GM23338 (cell line): ENCODE data around the gene PUS1. TPM values are rescaled to one million over a fixed set of nuclear protein-coding genes. Genes with fewer than 3 reads are reported as not detected.

Source experiments
- ATAC-seq: fragments of 200-7000 bp; cut with Tn5 transposase; 3 replicates; pipeline ENCODE4 v1.9.1; 2020
- DNase-seq: peaks from one replicate; pipeline ENCODE4 v3.0.0-alpha.2; 2015; ENCODE audit warnings: low spot score
- H2AFZ ChIP-seq: fragments of 200-600 bp; sonication (generic); 2 replicates; pipeline ENCODE4 v1.8.0; 2016; ENCODE audit warnings: antibody characterized with exemption, mild to moderate bottlenecking, moderate library complexity
- H3F3A ChIP-seq: fragments of 200-600 bp; sonication (generic); replicated peaks from 2 replicates; pipeline ENCODE4 v1.8.0; 2017; ENCODE audit warnings: antibody characterized with exemption, mixed run types, low read depth
- H3K27ac ChIP-seq: fragments of 200-600 bp; sonication (generic); 2 replicates; pipeline ENCODE4 v1.6.1; 2016; ENCODE audit warnings: low read depth
- H3K27me3 ChIP-seq: fragments of 200-600 bp; sonication (generic); 2 replicates; pipeline ENCODE4 v1.8.0; 2016; ENCODE audit warnings: mild to moderate bottlenecking, mixed run types, moderate library complexity; ENCODE audit not compliant: insufficient read depth
- H3K36me3 ChIP-seq: fragments of 200-600 bp; sonication (generic); 2 replicates; pipeline ENCODE4 v1.8.0; 2016; ENCODE audit warnings: mild to moderate bottlenecking; ENCODE audit not compliant: insufficient read depth
- H3K4me1 ChIP-seq: fragments of 200-600 bp; sonication (generic); 2 replicates; pipeline ENCODE4 v1.8.0; 2016; ENCODE audit warnings: mild to moderate bottlenecking, moderate library complexity; ENCODE audit not compliant: insufficient read depth
- H3K4me2 ChIP-seq: fragments of 200-600 bp; sonication (generic); 2 replicates; pipeline ENCODE4 v1.7.1; 2017; ENCODE audit warnings: mixed run types
- H3K4me3 ChIP-seq: fragments of 200-600 bp; sonication (generic); 2 replicates; pipeline ENCODE4 v1.6.1; 2016; ENCODE audit warnings: mixed run types
- H3K79me2 ChIP-seq: fragments of 200-600 bp; sonication (generic); replicated peaks from 2 replicates; pipeline ENCODE4 v1.8.0; 2017; ENCODE audit warnings: mild to moderate bottlenecking; ENCODE audit not compliant: insufficient read depth
- H3K9me2 ChIP-seq: fragments of 200-600 bp; sonication (generic); 2 replicates; pipeline ENCODE4 v1.8.0; 2017; ENCODE audit not compliant: insufficient read depth
- H4K20me1 ChIP-seq: fragments of 200-600 bp; sonication (generic); replicated peaks from 2 replicates; pipeline ENCODE4 v1.8.0; 2017; ENCODE audit warnings: mild to moderate bottlenecking; ENCODE audit not compliant: insufficient read depth
- H3K27ac Mint-ChIP-seq: 2 replicates; pipeline ENCODE4 v1.8.0; 2020; ENCODE audit warnings: inconsistent platforms, mild to moderate bottlenecking, moderate library complexity, mixed read lengths
- H3K27me3 Mint-ChIP-seq: 3 replicates; pipeline ENCODE4 v1.8.0; 2022; ENCODE audit warnings: low read depth, mild to moderate bottlenecking, moderate library complexity, mixed read lengths, inconsistent platforms; ENCODE audit not compliant: insufficient read depth, poor library complexity
- H3K36me3 Mint-ChIP-seq: 3 replicates; pipeline ENCODE4 v1.8.0; 2021; ENCODE audit warnings: low read depth, mild to moderate bottlenecking, inconsistent platforms, moderate library complexity, mixed read lengths
- H3K4me1 Mint-ChIP-seq: 3 replicates; pipeline ENCODE4 v1.8.0; 2020; ENCODE audit warnings: mild to moderate bottlenecking, inconsistent platforms, mixed read lengths
- H3K4me3 Mint-ChIP-seq: 3 replicates; pipeline ENCODE4 v1.8.0; 2021; ENCODE audit warnings: moderate library complexity, mild to moderate bottlenecking, inconsistent platforms, mixed read lengths
- H3K9me3 Mint-ChIP-seq: 3 replicates; pipeline ENCODE4 v1.8.0; 2020; ENCODE audit warnings: moderate library complexity, mild to moderate bottlenecking, inconsistent platforms, mixed read lengths
- CREB1 ChIP-seq: fragments of 250-450 bp; sonication (Bioruptor Pico); IDR thresholded peaks from 2 replicates; pipeline ENCODE4 v1.5.0; 2020; ENCODE audit warnings: low read depth, mild to moderate bottlenecking, moderate library complexity
- EZH2 ChIP-seq: fragments of 200-600 bp; sonication (generic); IDR thresholded peaks from one replicate; pipeline ENCODE4 v1.8.0; 2017; ENCODE audit warnings: antibody characterized with exemption, mild to moderate bottlenecking, low read depth; ENCODE audit not compliant: unreplicated experiment
- EZH2phosphoT487 ChIP-seq: fragments of 200-600 bp; sonication (generic); IDR thresholded peaks from one replicate; pipeline ENCODE4 v1.8.1; 2018; ENCODE audit warnings: antibody characterized with exemption; ENCODE audit not compliant: unreplicated experiment
- JUNB ChIP-seq: IDR thresholded peaks from one replicate; pipeline ENCODE4 v1.6.1; 2016; ENCODE audit warnings: antibody characterized with exemption; ENCODE audit not compliant: unreplicated experiment
- NANOG ChIP-seq: IDR thresholded peaks from 2 replicates; pipeline ENCODE4 v1.6.1; 2016; ENCODE audit warnings: antibody characterized with exemption, borderline replicate concordance
- POLR2AphosphoS5 ChIP-seq: IDR thresholded peaks from 2 replicates; pipeline ENCODE4 v1.6.1; 2016; ENCODE audit warnings: antibody characterized with exemption, low read depth
- STAT1 ChIP-seq: IDR thresholded peaks from one replicate; pipeline ENCODE4 v1.6.1; 2016; ENCODE audit warnings: antibody characterized with exemption; ENCODE audit not compliant: unreplicated experiment
- ZNF114 ChIP-seq: fragments of 250-450 bp; sonication (Bioruptor Pico); IDR thresholded peaks from 2 replicates; pipeline ENCODE4 v1.5.0; 2020; ENCODE audit warnings: mild to moderate bottlenecking, moderate library complexity
- ZNF331 ChIP-seq: fragments of 250-450 bp; sonication (Bioruptor Pico); IDR thresholded peaks from 2 replicates; pipeline ENCODE4 v1.5.0; 2020; ENCODE audit warnings: low read depth, mild to moderate bottlenecking, moderate library complexity
- polyA plus RNA-seq: library from polyadenylated mRNA; unstranded; fragments of >200 nt; fragmentation: Nextera tagmentation; extraction: Ambion mirVana; gene quantifications from 2 replicates; pipeline ENCODE4 v1.2.1, GENCODE V29; 2016
- total RNA-seq: library from RNA; depleted of rRNA; stranded (reverse); fragments of >200 nt; shearing (Covaris generic); gene quantifications from 2 replicates; pipeline ENCODE4 v1.2.3, GENCODE V29; 2014
- TF ChIP-seq, protein P1 (sequence below): IDR thresholded peaks from 2 replicates; pipeline ENCODE4 v1.6.1; 2016; ENCODE audit warnings: antibody characterized with exemption
- TF ChIP-seq, protein P2 (sequence below): fragments of 250-450 bp; sonication (Bioruptor Pico); IDR thresholded peaks from 2 replicates; pipeline ENCODE4 v1.5.0; 2020; ENCODE audit warnings: mild to moderate bottlenecking, moderate library complexity
- TF ChIP-seq, protein P3 (sequence below), 2 experiments: fragments of 200-600 bp in 1 of 2; sonication (generic) in 1 of 2; conservative IDR thresholded peaks; 2 replicates each; pipeline versions ENCODE4 v1.5.1 to v1.6.1; 2016 to 2017; ENCODE audit warnings: antibody characterized with exemption in 2 of 2, low read depth in 2 of 2, mild to moderate bottlenecking in 2 of 2, moderate library complexity in 1 of 2
- TF ChIP-seq, protein P4 (sequence below): IDR thresholded peaks from one replicate; pipeline ENCODE4 v1.6.1; 2018; ENCODE audit warnings: antibody characterized with exemption; ENCODE audit not compliant: unreplicated experiment

The PUS1 gene
- total and polyA plus RNA-seq, 2 experiments from 2014 or later: 52.4 to 73.0 TPM

DNA sequence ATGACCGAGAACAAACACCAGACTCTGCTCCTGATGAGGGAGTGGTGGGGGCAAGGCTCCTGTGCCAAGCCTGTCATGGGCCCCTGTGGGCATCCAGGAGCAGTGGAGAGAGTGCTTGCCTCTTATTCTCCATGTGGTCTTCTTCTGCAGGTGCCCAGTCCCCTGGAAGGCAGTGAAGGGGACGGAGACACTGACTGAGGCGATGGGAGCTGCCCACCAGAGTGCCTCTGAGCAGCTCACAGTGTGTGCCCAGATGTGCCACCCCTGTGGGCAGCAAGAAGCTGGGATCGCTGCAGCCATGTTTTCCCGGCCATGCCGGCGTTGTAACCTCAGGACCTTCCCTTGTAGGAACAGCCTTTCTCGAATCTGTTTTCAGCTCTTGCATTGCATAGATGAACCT, 14.3 kb downstream of the PUS1 start:
- H3K4me1 Mint-ChIP-seq: peaks cover 6% of the 10 kb centered on the region
- no peak overlapping the region for H3K4me3 ChIP-seq
- DNase-seq (no peak), ATAC-seq (no peak)
- H3K9me2 ChIP-seq: no peaks in the 10 kb centered on the region
- H3K4me3 Mint-ChIP-seq: no peak overlapping the region
- peaks cover 71% of the 10 kb centered on the region for H3K36me3 Mint-ChIP-seq
- H3K27ac Mint-ChIP-seq: no peak overlapping the region
- H2AFZ ChIP-seq: no peak overlapping the region
- no peak overlapping the region for H3K4me2 ChIP-seq
- no peaks in the 10 kb centered on the region; the same call in 1 of the 2 replicates for H3K79me2 ChIP-seq
- peaks cover 11% of the 10 kb centered on the region for H3K27me3 Mint-ChIP-seq
- H3K4me1 ChIP-seq: peaks cover 8% of the 10 kb centered on the region
- TF ChIP-seq, protein P1, sequence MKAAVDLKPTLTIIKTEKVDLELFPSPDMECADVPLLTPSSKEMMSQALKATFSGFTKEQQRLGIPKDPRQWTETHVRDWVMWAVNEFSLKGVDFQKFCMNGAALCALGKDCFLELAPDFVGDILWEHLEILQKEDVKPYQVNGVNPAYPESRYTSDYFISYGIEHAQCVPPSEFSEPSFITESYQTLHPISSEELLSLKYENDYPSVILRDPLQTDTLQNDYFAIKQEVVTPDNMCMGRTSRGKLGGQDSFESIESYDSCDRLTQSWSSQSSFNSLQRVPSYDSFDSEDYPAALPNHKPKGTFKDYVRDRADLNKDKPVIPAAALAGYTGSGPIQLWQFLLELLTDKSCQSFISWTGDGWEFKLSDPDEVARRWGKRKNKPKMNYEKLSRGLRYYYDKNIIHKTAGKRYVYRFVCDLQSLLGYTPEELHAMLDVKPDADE: no peak
- TF ChIP-seq, protein P2, sequence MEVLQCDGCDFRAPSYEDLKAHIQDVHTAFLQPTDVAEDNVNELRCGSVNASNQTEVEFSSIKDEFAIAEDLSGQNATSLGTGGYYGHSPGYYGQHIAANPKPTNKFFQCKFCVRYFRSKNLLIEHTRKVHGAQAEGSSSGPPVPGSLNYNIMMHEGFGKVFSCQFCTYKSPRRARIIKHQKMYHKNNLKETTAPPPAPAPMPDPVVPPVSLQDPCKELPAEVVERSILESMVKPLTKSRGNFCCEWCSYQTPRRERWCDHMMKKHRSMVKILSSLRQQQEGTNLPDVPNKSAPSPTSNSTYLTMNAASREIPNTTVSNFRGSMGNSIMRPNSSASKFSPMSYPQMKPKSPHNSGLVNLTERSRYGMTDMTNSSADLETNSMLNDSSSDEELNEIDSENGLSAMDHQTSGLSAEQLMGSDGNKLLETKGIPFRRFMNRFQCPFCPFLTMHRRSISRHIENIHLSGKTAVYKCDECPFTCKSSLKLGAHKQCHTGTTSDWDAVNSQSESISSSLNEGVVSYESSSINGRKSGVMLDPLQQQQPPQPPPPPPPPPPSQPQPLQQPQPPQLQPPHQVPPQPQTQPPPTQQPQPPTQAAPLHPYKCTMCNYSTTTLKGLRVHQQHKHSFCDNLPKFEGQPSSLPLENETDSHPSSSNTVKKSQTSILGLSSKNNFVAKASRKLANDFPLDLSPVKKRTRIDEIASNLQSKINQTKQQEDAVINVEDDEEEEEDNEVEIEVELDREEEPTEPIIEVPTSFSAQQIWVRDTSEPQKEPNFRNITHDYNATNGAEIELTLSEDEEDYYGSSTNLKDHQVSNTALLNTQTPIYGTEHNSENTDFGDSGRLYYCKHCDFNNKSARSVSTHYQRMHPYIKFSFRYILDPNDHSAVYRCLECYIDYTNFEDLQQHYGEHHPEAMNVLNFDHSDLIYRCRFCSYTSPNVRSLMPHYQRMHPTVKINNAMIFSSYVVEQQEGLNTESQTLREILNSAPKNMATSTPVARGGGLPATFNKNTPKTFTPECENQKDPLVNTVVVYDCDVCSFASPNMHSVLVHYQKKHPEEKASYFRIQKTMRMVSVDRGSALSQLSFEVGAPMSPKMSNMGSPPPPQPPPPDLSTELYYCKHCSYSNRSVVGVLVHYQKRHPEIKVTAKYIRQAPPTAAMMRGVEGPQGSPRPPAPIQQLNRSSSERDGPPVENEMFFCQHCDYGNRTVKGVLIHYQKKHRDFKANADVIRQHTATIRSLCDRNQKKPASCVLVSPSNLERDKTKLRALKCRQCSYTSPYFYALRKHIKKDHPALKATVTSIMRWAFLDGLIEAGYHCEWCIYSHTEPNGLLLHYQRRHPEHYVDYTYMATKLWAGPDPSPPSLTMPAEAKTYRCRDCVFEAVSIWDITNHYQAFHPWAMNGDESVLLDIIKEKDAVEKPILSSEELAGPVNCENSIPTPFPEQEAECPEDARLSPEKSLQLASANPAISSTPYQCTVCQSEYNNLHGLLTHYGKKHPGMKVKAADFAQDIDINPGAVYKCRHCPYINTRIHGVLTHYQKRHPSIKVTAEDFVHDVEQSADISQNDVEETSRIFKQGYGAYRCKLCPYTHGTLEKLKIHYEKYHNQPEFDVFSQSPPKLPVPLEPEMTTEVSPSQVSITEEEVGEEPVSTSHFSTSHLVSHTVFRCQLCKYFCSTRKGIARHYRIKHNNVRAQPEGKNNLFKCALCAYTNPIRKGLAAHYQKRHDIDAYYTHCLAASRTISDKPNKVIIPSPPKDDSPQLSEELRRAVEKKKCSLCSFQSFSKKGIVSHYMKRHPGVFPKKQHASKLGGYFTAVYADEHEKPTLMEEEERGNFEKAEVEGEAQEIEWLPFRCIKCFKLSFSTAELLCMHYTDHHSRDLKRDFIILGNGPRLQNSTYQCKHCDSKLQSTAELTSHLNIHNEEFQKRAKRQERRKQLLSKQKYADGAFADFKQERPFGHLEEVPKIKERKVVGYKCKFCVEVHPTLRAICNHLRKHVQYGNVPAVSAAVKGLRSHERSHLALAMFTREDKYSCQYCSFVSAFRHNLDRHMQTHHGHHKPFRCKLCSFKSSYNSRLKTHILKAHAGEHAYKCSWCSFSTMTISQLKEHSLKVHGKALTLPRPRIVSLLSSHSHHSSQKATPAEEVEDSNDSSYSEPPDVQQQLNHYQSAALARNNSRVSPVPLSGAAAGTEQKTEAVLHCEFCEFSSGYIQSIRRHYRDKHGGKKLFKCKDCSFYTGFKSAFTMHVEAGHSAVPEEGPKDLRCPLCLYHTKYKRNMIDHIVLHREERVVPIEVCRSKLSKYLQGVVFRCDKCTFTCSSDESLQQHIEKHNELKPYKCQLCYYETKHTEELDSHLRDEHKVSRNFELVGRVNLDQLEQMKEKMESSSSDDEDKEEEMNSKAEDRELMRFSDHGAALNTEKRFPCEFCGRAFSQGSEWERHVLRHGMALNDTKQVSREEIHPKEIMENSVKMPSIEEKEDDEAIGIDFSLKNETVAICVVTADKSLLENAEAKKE (CRISPR knock-in tag): no peak
- no peak for TF ChIP-seq NANOG
- no peak for TF ChIP-seq POLR2AphosphoS5
- TF ChIP-seq STAT1: no peak
- TF ChIP-seq EZH2phosphoT487: no peak
- no peak for TF ChIP-seq ZNF114
- TF ChIP-seq JUNB: no peak
- TF ChIP-seq, protein P3, sequence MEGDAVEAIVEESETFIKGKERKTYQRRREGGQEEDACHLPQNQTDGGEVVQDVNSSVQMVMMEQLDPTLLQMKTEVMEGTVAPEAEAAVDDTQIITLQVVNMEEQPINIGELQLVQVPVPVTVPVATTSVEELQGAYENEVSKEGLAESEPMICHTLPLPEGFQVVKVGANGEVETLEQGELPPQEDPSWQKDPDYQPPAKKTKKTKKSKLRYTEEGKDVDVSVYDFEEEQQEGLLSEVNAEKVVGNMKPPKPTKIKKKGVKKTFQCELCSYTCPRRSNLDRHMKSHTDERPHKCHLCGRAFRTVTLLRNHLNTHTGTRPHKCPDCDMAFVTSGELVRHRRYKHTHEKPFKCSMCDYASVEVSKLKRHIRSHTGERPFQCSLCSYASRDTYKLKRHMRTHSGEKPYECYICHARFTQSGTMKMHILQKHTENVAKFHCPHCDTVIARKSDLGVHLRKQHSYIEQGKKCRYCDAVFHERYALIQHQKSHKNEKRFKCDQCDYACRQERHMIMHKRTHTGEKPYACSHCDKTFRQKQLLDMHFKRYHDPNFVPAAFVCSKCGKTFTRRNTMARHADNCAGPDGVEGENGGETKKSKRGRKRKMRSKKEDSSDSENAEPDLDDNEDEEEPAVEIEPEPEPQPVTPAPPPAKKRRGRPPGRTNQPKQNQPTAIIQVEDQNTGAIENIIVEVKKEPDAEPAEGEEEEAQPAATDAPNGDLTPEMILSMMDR (conservative IDR thresholded peaks at IDR 0.05; ENCODE audit: low read depth in 2 of 2): no peak
- TF ChIP-seq ZNF331: no peak
- TF ChIP-seq, protein P4, sequence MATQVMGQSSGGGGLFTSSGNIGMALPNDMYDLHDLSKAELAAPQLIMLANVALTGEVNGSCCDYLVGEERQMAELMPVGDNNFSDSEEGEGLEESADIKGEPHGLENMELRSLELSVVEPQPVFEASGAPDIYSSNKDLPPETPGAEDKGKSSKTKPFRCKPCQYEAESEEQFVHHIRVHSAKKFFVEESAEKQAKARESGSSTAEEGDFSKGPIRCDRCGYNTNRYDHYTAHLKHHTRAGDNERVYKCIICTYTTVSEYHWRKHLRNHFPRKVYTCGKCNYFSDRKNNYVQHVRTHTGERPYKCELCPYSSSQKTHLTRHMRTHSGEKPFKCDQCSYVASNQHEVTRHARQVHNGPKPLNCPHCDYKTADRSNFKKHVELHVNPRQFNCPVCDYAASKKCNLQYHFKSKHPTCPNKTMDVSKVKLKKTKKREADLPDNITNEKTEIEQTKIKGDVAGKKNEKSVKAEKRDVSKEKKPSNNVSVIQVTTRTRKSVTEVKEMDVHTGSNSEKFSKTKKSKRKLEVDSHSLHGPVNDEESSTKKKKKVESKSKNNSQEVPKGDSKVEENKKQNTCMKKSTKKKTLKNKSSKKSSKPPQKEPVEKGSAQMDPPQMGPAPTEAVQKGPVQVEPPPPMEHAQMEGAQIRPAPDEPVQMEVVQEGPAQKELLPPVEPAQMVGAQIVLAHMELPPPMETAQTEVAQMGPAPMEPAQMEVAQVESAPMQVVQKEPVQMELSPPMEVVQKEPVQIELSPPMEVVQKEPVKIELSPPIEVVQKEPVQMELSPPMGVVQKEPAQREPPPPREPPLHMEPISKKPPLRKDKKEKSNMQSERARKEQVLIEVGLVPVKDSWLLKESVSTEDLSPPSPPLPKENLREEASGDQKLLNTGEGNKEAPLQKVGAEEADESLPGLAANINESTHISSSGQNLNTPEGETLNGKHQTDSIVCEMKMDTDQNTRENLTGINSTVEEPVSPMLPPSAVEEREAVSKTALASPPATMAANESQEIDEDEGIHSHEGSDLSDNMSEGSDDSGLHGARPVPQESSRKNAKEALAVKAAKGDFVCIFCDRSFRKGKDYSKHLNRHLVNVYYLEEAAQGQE: no peak
- no peak for TF ChIP-seq CREB1
- TF ChIP-seq EZH2: no peak
- H3K27ac ChIP-seq: no peak overlapping the region
- H3K36me3 ChIP-seq: peaks cover 33% of the 10 kb centered on the region
- H3K27me3 ChIP-seq: no peaks in the 10 kb centered on the region
- H3K9me3 Mint-ChIP-seq: peaks cover 4% of the 10 kb centered on the region; the same call in 2 of the 3 replicates
- peaks cover 16% of the 10 kb centered on the region for H3F3A ChIP-seq
- H4K20me1 ChIP-seq: 0 out of 2 replicates have a peak, but pooled peaks cover 5% of the 10 kb centered on the region
